ENCODE measurements around the gene PAK4. TPM values are rescaled to one million over a fixed set of nuclear protein-coding genes. Genes with fewer than 3 reads are reported as not detected.
"Not testable (repeated sequence)": the region's sequence is repeated elsewhere in the genome, so short reads cannot be mapped to it uniquely, and the experiment has no call there.

The PAK4 gene
- total RNA-seq, 3 donors from 2014 or later = 3.5 to 12.0 (median 10.2) TPM

DNA sequence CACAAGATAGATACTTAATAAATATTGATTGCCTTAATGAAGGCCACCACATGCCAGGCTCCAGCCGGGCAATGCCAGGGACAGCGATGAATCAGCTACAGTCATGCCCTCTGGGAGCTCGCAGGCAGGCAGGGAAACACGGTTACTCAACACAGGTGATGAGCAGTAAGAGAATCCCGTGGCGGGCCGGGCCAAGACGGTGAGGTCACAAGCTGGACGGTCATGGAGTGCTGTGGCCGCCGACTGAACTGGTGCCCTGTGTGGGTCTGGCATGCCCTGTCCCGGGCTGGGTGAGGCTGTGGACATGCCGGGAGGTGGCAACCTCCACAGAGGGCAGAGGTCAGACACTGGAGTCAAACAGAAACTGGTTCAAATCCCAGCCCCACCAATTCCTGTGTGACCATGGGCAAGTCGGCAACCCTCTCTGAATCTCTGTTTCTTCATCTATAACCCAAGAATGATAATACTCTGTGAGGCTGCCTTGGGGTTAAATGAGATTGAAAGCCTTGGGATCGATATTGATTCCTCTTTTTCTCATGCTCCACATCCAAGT is 13.2 kb upstream of the PAK4 start:
- TF ChIP-seq POLR2AphosphoS5 (IDR thresholded peaks at IDR 0.05) = peak in 1 of 3 donors; percentile 51
- no peak for TF ChIP-seq POLR2A (IDR thresholded peaks at IDR 0.05)
- Histone ChIP-seq H3K27ac (peak overlapping the region; percentile 87 to 90), H3K36me3 (no peaks in the 10 kb centered on the region), H3K27me3 (no peaks in the 10 kb centered on the region), H3K4me1 (no peaks in the 10 kb centered on the region), H3K9me3 (no peaks in the 10 kb centered on the region), H3K4me3 (peak overlapping the region in 1 of 3 donors; percentile 6)
- peak; percentile 87 to 91 for DNase-seq (ENCODE audit: low spot score in 2 of 2)
- intact Hi-C loops (cut with DNase I; ENCODE audit: low total_unique reads) = no loop called here

- TF ChIP-seq POLR2AphosphoS5 (IDR thresholded peaks at IDR 0.05) = no peak
- TF ChIP-seq, protein P1, sequence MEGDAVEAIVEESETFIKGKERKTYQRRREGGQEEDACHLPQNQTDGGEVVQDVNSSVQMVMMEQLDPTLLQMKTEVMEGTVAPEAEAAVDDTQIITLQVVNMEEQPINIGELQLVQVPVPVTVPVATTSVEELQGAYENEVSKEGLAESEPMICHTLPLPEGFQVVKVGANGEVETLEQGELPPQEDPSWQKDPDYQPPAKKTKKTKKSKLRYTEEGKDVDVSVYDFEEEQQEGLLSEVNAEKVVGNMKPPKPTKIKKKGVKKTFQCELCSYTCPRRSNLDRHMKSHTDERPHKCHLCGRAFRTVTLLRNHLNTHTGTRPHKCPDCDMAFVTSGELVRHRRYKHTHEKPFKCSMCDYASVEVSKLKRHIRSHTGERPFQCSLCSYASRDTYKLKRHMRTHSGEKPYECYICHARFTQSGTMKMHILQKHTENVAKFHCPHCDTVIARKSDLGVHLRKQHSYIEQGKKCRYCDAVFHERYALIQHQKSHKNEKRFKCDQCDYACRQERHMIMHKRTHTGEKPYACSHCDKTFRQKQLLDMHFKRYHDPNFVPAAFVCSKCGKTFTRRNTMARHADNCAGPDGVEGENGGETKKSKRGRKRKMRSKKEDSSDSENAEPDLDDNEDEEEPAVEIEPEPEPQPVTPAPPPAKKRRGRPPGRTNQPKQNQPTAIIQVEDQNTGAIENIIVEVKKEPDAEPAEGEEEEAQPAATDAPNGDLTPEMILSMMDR (IDR thresholded peaks at IDR 0.05) = no peak
- TF ChIP-seq POLR2A (IDR thresholded peaks at IDR 0.05) = no peak
- Histone ChIP-seq H3K4me1 (no peaks in the 10 kb centered on the region), H3K36me3 (no peaks in the 10 kb centered on the region), H3K27ac (no peak overlapping the region), H3K9me3 (no peaks in the 10 kb centered on the region), H3K27me3 (no peaks in the 10 kb centered on the region), H3K4me3 (no peak overlapping the region)
- DNase-seq (ENCODE audit: low spot score in 2 of 2) = no peak
- intact Hi-C loops (cut with DNase I; ENCODE audit: low total_unique reads) = no loop called here
Observed at GRCh38 chr19:39113199-39113598, 12.4 kb upstream of the PAK4 start.

DNA sequence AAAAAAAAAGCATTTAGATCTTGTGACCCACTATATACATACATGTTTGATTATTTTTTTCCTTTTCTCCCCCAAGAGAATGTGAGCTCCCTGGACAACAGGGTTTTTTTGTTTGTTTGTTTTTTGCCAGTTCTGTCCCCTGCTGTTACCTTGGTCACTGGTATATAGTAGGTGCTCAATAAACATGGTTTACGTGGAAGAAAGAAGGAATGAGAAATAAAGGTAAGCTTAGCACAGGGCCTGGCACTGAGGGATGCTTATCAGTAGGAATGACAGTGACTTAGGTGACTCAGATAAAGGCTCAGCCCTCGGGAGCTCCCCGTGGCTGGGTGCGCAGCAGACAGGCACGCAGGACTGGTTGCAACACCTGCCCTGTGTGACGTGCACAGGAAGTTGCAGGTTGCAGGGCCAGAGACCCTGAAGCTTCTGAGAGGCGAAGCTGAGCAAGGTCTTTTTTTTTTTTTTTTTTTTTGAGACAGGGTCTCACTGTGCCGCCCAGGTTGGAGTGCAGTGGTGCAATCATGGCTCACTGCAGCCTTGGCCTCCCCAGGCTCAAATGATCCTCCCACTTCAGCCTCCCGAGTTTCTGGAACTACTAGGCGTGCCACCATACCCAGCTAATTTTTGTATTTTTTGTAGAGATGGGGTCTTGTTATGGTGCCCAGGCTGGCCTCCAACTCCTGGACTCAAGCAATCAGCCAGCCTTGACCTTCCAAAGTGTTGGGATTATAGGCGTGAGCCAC is 10.3 kb upstream of the PAK4 start:
- no peaks in the 10 kb centered on the region for H3K9me3 ChIP-seq
- TF ChIP-seq, protein P1 (IDR thresholded peaks at IDR 0.05) = no peak
- TF ChIP-seq POLR2A (IDR thresholded peaks at IDR 0.05) = no peak
- no peak for TF ChIP-seq POLR2AphosphoS5 (IDR thresholded peaks at IDR 0.05)
- intact Hi-C loops (cut with DNase I; ENCODE audit: low total_unique reads) = no loop called here
- no peak overlapping the region for H3K4me3 ChIP-seq
- no peak for DNase-seq (ENCODE audit: low spot score in 2 of 2)
- H3K36me3 ChIP-seq = no peaks in the 10 kb centered on the region
- H3K27me3 ChIP-seq = no peaks in the 10 kb centered on the region
- no peaks in the 10 kb centered on the region for H3K4me1 ChIP-seq
- H3K27ac ChIP-seq = no peak overlapping the region

GRCh38 chr19:39117023-39117422 is 8.6 kb upstream of the PAK4 start:
- H3K4me1 ChIP-seq; H3K27me3 ChIP-seq; H3K4me3 ChIP-seq; H3K27ac ChIP-seq; H3K9me3 ChIP-seq; intact Hi-C loops (cut with DNase I; ENCODE audit: low total_unique reads); DNase-seq (ENCODE audit: low spot score in 2 of 2); H3K36me3 ChIP-seq: not testable (repeated sequence)

DNA sequence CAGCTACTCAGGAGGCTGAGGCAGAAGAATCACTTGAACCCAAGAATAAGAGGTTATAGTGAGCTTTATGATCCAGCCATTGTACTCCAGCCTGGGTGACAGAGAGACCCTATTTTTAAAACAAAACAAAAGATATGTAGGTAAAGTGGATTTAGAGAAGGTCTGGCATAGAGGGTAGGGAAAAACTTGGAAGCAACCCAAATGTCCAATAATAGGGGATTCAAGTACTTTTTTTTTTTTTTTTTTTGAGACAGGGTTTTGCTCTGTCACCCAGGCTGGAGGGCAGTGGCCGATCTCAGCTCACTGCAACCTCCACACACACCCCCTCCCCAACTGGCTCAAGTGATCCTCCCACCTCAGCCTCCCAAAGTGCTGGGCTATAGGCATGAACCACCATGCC is 5.8 kb upstream of the PAK4 start:
- Histone ChIP-seq H3K4me3 (no peak overlapping the region), H3K36me3 (no peaks in the 10 kb centered on the region), H3K4me1 (no peaks in the 10 kb centered on the region), H3K27ac (no peak overlapping the region), H3K9me3 (no peaks in the 10 kb centered on the region), H3K27me3 (no peaks in the 10 kb centered on the region)
- no peak for DNase-seq (ENCODE audit: low spot score in 2 of 2)
- TF ChIP-seq POLR2AphosphoS5 (IDR thresholded peaks at IDR 0.05) = no peak
- TF ChIP-seq, protein P1 (IDR thresholded peaks at IDR 0.05) = no peak
- TF ChIP-seq POLR2A (IDR thresholded peaks at IDR 0.05) = no peak
- intact Hi-C loops (cut with DNase I; ENCODE audit: low total_unique reads) = loop anchor here (5.0 to 10.0 kb wide), 2 partner anchors 173 to 205 kb away; partner anchors contain the start of gene LRFN1
